ENCODE data around the gene COBL.

- TF ChIP-seq EZH2 (IDR thresholded peaks at IDR 0.05; ENCODE audit: low read depth, low read length, severe bottlenecking) (no peak), RAD21 (IDR thresholded peaks at IDR 0.05 in 1 of 2, conservative IDR thresholded peaks at IDR 0.05 in 1 of 2; ENCODE audit: low read depth in 2 of 2, low read length in 2 of 2) (no peak), YY1 (IDR thresholded peaks at IDR 0.05; ENCODE audit: low read depth, low read length) (no peak), EP300 (IDR thresholded peaks at IDR 0.05; ENCODE audit: borderline replicate concordance in 1 of 2, low read depth in 2 of 2, low read length in 2 of 2) (no peak), GABPA (IDR thresholded peaks at IDR 0.05; ENCODE audit: borderline replicate concordance, insufficient read depth, low read length) (no peak), CTCF (IDR thresholded peaks at IDR 0.05; ENCODE audit: control extremely low read depth in 1 of 3, insufficient read depth in 1 of 3, low read depth in 1 of 3, low read length in 3 of 3) (no peak), USF2 (IDR thresholded peaks at IDR 0.05; ENCODE audit: low read length) (no peak), JUND (IDR thresholded peaks at IDR 0.05; ENCODE audit: low read length) (no peak), CBX8 (IDR thresholded peaks at IDR 0.05; ENCODE audit: borderline replicate concordance, low read depth, low read length) (no peak)
Measured at GRCh38 chr7:51308696-51309095, 7.9 kb downstream of the COBL start.
